Smooth muscle cell (in vitro differentiated cells): Measurements from ENCODE around the gene CPEB3. TPM values are rescaled to one million over a fixed set of nuclear protein-coding genes. Genes with fewer than 3 reads are reported as not detected.

Source experiments
- polyA plus RNA-seq: library from polyadenylated mRNA; unstranded; fragments of >200 nt; fragmentation: Nextera tagmentation; extraction: Ambion mirVana; gene quantifications from 2 replicates; pipeline ENCODE4 v1.2.1, GENCODE V29; 2016
- small RNA-seq: library from RNA; depleted of rRNA; stranded (forward); fragments of <200 nt; gene quantifications from one replicate; pipeline ENCODE3, GENCODE V24; 2014
- total RNA-seq: library from RNA; depleted of rRNA; stranded (reverse); fragments of >200 nt; gene quantifications from 2 replicates; pipeline ENCODE4 v1.2.3, GENCODE V29; 2014

CPEB3 gene
- total and polyA plus RNA-seq, 2 experiments from 2014 or later: 0.67 to 1.1 TPM

Small RNA genes within 50 kb of the gene (small RNA-seq; reads per million reads assigned to genes)
- not detected for gene RF00019
- gene RF00402: not detected
- not detected for gene RF00622
- gene RNY3P12: not detected

Other genes with a start within 250 kb of the CPEB3 start
- gene MARCHF5, start 89 bp upstream of the CPEB3 start, total RNA-seq: 19.6 and 23.4 TPM in 2 replicates
- gene MARCHF5, start 89 bp upstream of the CPEB3 start, polyA plus RNA-seq: 41.9 and 46.8 TPM in 2 replicates